H9 (cell line): ENCODE results near the gene CBFA2T2. TPM values are rescaled to one million over a fixed set of nuclear protein-coding genes. Genes with fewer than 3 reads are reported as not detected.

Experiments used
- DNase-seq: peaks from one replicate; pipeline ENCODE4 v3.0.0-alpha.2; 2017
- H2AFZ ChIP-seq: one replicate; pipeline ENCODE4 v1.6.1; 2013; ENCODE audit warnings: mild to moderate bottlenecking, low read length, control low read depth, moderate library complexity
- H2AK5ac ChIP-seq: 2 replicates; pipeline ENCODE4 v1.6.1; 2013; ENCODE audit warnings: low read length, control low read depth, mixed read lengths; ENCODE audit not compliant: insufficient read length
- H2BK120ac ChIP-seq: one replicate; pipeline ENCODE4 v1.6.1; 2013; ENCODE audit warnings: low read depth, mild to moderate bottlenecking, low read length, control low read depth, inconsistent platforms; ENCODE audit not compliant: poor library complexity, severe bottlenecking
- H2BK12ac ChIP-seq: 2 replicates; pipeline ENCODE4 v1.6.1; 2013; ENCODE audit warnings: low read length, control low read depth, mixed read lengths, low read depth; ENCODE audit not compliant: insufficient read length
- H2BK15ac ChIP-seq: 2 replicates; pipeline ENCODE4 v1.6.1; 2013; ENCODE audit warnings: low read depth, low read length, control low read depth
- H2BK20ac ChIP-seq: one replicate; pipeline ENCODE4 v1.6.1; 2013; ENCODE audit warnings: low read depth, mild to moderate bottlenecking, low read length, control low read depth, inconsistent platforms; ENCODE audit not compliant: poor library complexity, severe bottlenecking
- H2BK5ac ChIP-seq: 2 replicates; pipeline ENCODE4 v1.6.1; 2013; ENCODE audit warnings: low read length, control low read depth, mixed read lengths; ENCODE audit not compliant: insufficient read length
- H3K14ac ChIP-seq: 2 replicates; pipeline ENCODE4 v1.6.1; 2013; ENCODE audit warnings: low read length, control low read depth; ENCODE audit not compliant: insufficient read depth
- H3K18ac ChIP-seq: 2 replicates; pipeline ENCODE4 v1.6.1; 2013; ENCODE audit warnings: low read depth, mild to moderate bottlenecking, mixed read lengths, low read length, control low read depth; ENCODE audit not compliant: insufficient read length
- H3K23ac ChIP-seq: 2 replicates; pipeline ENCODE4 v1.6.1; 2013; ENCODE audit warnings: low read length, control low read depth, mixed read lengths, low read depth; ENCODE audit not compliant: insufficient read length
- H3K23me2 ChIP-seq: 2 replicates; pipeline ENCODE4 v1.6.1; 2013; ENCODE audit warnings: low read depth, mild to moderate bottlenecking, mixed read lengths, low read length, control low read depth; ENCODE audit not compliant: insufficient read length, poor library complexity, severe bottlenecking
- H3K27ac ChIP-seq: 2 replicates; pipeline ENCODE4 v1.5.1; 2013; ENCODE audit warnings: low read length, control low read depth, mixed read lengths, low read depth; ENCODE audit not compliant: insufficient read length
- H3K27me3 ChIP-seq: 2 replicates; pipeline ENCODE4 v1.6.1; 2013; ENCODE audit warnings: low read length, control low read depth, inconsistent platforms; ENCODE audit not compliant: insufficient read depth
- H3K4ac ChIP-seq: 2 replicates; pipeline ENCODE4 v1.6.1; 2013; ENCODE audit warnings: low read depth, mild to moderate bottlenecking, control low read depth, inconsistent platforms, low read length, moderate library complexity
- H3K4me1 ChIP-seq: 2 replicates; pipeline ENCODE4 v1.6.1; 2013; ENCODE audit warnings: low read length, control low read depth, inconsistent platforms; ENCODE audit not compliant: insufficient read depth
- H3K4me2 ChIP-seq: 2 replicates; pipeline ENCODE4 v1.6.1; 2013; ENCODE audit warnings: low read length, control low read depth, mixed read lengths; ENCODE audit not compliant: insufficient read length, insufficient read depth
- H3K56ac ChIP-seq: 2 replicates; pipeline ENCODE4 v1.6.1; 2013; ENCODE audit warnings: low read depth, mild to moderate bottlenecking, mixed read lengths, low read length, control low read depth; ENCODE audit not compliant: insufficient read length
- H3K79me1 ChIP-seq: 2 replicates; pipeline ENCODE4 v1.6.1; 2013; ENCODE audit warnings: low read depth, mild to moderate bottlenecking, moderate library complexity, low read length, control low read depth, inconsistent platforms; ENCODE audit not compliant: insufficient read depth, poor library complexity, severe bottlenecking
- H3K79me2 ChIP-seq: 2 replicates; pipeline ENCODE4 v1.6.1; 2013; ENCODE audit warnings: low read length, control low read depth, inconsistent platforms; ENCODE audit not compliant: insufficient read depth
- H3K9ac ChIP-seq: 2 replicates; pipeline ENCODE4 v1.6.1; 2013; ENCODE audit warnings: low read length, control low read depth, mixed read lengths; ENCODE audit not compliant: insufficient read length; ENCODE audit errors: extremely low read depth
- H3K9me3 ChIP-seq: one replicate; pipeline ENCODE4 v1.6.1; 2013; ENCODE audit warnings: low read depth, low read length, inconsistent platforms; ENCODE audit not compliant: control insufficient read depth
- H3T11ph ChIP-seq: one replicate; pipeline ENCODE4 v1.6.1; 2013; ENCODE audit warnings: mild to moderate bottlenecking, low read length, control low read depth, inconsistent platforms
- H4K20me1 ChIP-seq: one replicate; pipeline ENCODE4 v1.6.1; 2013; ENCODE audit not compliant: control insufficient read depth, insufficient read length, insufficient read depth
- H4K5ac ChIP-seq: 2 replicates; pipeline ENCODE4 v1.6.1; 2013; ENCODE audit warnings: low read depth, mild to moderate bottlenecking, mixed read lengths, low read length, control low read depth; ENCODE audit not compliant: insufficient read length
- H4K8ac ChIP-seq: replicated peaks from 2 replicates; pipeline ENCODE4 v1.6.1; 2013; ENCODE audit warnings: low read length, control low read depth, mixed read lengths, low read depth; ENCODE audit not compliant: insufficient read length
- H4K91ac ChIP-seq: 2 replicates; pipeline ENCODE4 v1.6.1; 2013; ENCODE audit warnings: low read depth, mild to moderate bottlenecking, moderate library complexity, mixed read lengths, low read length, control low read depth; ENCODE audit not compliant: insufficient read length
- H3K27ac Mint-ChIP-seq, 3 experiments: 2 replicates in 2 of 3; 3 replicates in 1 of 3; pipeline ENCODE4 v1.8.0; 2020 to 2021; ENCODE audit warnings: mixed read lengths in 3 of 3, mild to moderate bottlenecking in 1 of 3, moderate library complexity in 1 of 3
- H3K27me3 Mint-ChIP-seq: 2 replicates; pipeline ENCODE4 v1.8.0; 2021; ENCODE audit warnings: low read depth, mild to moderate bottlenecking, moderate library complexity, mixed read lengths
- H3K36me3 Mint-ChIP-seq, 3 experiments: 2 replicates in 2 of 3; 3 replicates in 1 of 3; pipeline ENCODE4 v1.8.0; 2020 to 2021; ENCODE audit warnings: low read depth in 3 of 3, mixed read lengths in 3 of 3; ENCODE audit not compliant: insufficient read depth in 1 of 3
- H3K4me1 Mint-ChIP-seq, 2 experiments: 2 replicates each; pipeline ENCODE4 v1.8.0; 2020; ENCODE audit warnings: mixed read lengths in 2 of 2
- H3K4me3 Mint-ChIP-seq, 2 experiments: 2 replicates in 1 of 2; 3 replicates in 1 of 2; pipeline ENCODE4 v1.8.0; 2020 to 2021; ENCODE audit warnings: mild to moderate bottlenecking in 2 of 2, mixed read lengths in 2 of 2, moderate library complexity in 1 of 2
- H3K9me3 Mint-ChIP-seq, 2 experiments: 2 replicates in 1 of 2; 3 replicates in 1 of 2; pipeline ENCODE4 v1.8.0; 2020; ENCODE audit warnings: mild to moderate bottlenecking in 2 of 2, mixed read lengths in 2 of 2, moderate library complexity in 1 of 2
- CTCF ChIP-seq: fragments of 200-600 bp; sonication (generic); conservative IDR thresholded peaks from 3 replicates; pipeline ENCODE4 v1.8.0; 2021; ENCODE audit warnings: antibody characterized with exemption, mild to moderate bottlenecking
- WGBS: extraction: QIAGEN DNeasy Blood & Tissue Kit; methylation state at CpG from one replicate; pipeline ENCODE4 v1.1.7; 2013; ENCODE audit warnings: missing lambda C conversion rate, low lambda C conversion rate, mixed read lengths; ENCODE audit not compliant: insufficient read length; ENCODE audit errors: extremely low coverage; 5-methylcytosine and 5-hydroxymethylcytosine counted together
- total RNA-seq: library from RNA; stranded (reverse); gene quantifications from 2 replicates; pipeline ENCODE4 v1.2.1, GENCODE V29; 2021

Gene CBFA2T2
- total RNA-seq, 1 experiment from 2014 or later: 11.2 TPM

- no peak overlapping the region for H3K4me2 ChIP-seq
- H3K27ac ChIP-seq: no peak overlapping the region
- no peak overlapping the region for H3T11ph ChIP-seq
- H4K20me1 ChIP-seq: no peaks in the 10 kb centered on the region
- H3K9ac ChIP-seq: no peak overlapping the region
- no peaks in the 10 kb centered on the region for H3K79me1 ChIP-seq
- no peak overlapping the region for H3K23ac ChIP-seq
- WGBS: no CpG with 5 or more reads among the region's 10 CpGs
- H3K23me2 ChIP-seq: no peaks in the 10 kb centered on the region
- H3K4ac ChIP-seq: no peak overlapping the region
- H3K18ac ChIP-seq: no peak overlapping the region
- peaks cover 11 to 51% (median 29%) of the 10 kb centered on the region in 3 experiments; a peak in 6 of 7 replicates for H3K36me3 Mint-ChIP-seq
- no peak overlapping the region for H2AFZ ChIP-seq
- no peaks in the 10 kb centered on the region for H3K9me3 Mint-ChIP-seq
- H2BK12ac ChIP-seq: no peak overlapping the region
- no peak overlapping the region for H2BK20ac ChIP-seq
- no peak overlapping the region for H2BK120ac ChIP-seq
- no peaks in the 10 kb centered on the region for H3K79me2 ChIP-seq
- no peaks in the 10 kb centered on the region for H3K4me1 ChIP-seq
- H2AK5ac ChIP-seq: no peak overlapping the region
- no peaks in the 10 kb centered on the region for H3K27me3 Mint-ChIP-seq
- H3K27me3 ChIP-seq: no peaks in the 10 kb centered on the region
- no peak overlapping the region for H3K14ac ChIP-seq
- H4K91ac ChIP-seq: no peak overlapping the region
- peak overlapping the region in 1 of 3 experiments; percentile 47; a peak in 1 of 7 replicates for H3K27ac Mint-ChIP-seq
- H3K56ac ChIP-seq: no peak overlapping the region
- peaks cover 0 to 3% of the 10 kb centered on the region in 2 experiments; a peak in 1 of 4 replicates for H3K4me1 Mint-ChIP-seq
- H4K5ac ChIP-seq: no peak overlapping the region
- H3K9me3 ChIP-seq: no peaks in the 10 kb centered on the region
- no peak overlapping the region for H2BK5ac ChIP-seq
- no peak overlapping the region for H4K8ac ChIP-seq
- TF ChIP-seq CTCF: no peak
- no peak overlapping the region for H3K4me3 Mint-ChIP-seq
- no peak overlapping the region for H2BK15ac ChIP-seq
- DNase-seq: no peak
Observed at GRCh38 chr20:33622705-33623365, 132.9 kb downstream of the CBFA2T2 start.
